ENCODE results near the gene CAMKMT.

CAMKMT gene

GRCh38 chr2:44655401-44655864 is 293.7 kb downstream of the CAMKMT start:
- H3K4me1 ChIP-seq (ENCODE audit: low read length), result peaks cover 13% of the 10 kb centered on the region
- H3K4me3 ChIP-seq (ENCODE audit: low read length), result no peak overlapping the region

GRCh38 chr2:44656460-44656859 is 294.7 kb downstream of the CAMKMT start:
- TF ChIP-seq CTCF (IDR thresholded peaks at IDR 0.05; ENCODE audit: low read length) (no peak), EZH2 (optimal IDR thresholded peaks at IDR 0.05; ENCODE audit: low read depth, low read length) (no peak), EZH2phosphoT487 (IDR thresholded peaks at IDR 0.05; ENCODE audit: low read length) (no peak)

More at GRCh38 chr2:44655401-44655864, 293.7 kb downstream of the CAMKMT start:
- no peaks in the 10 kb centered on the region for H3F3A ChIP-seq (ENCODE audit: insufficient read depth, low read length)
- no peaks in the 10 kb centered on the region for H3K9me2 ChIP-seq (replicated peaks; ENCODE audit: insufficient read depth, low read length)
- H3K36me3 ChIP-seq (replicated peaks; ENCODE audit: insufficient read depth, low read length), result no peaks in the 10 kb centered on the region
- H3K9me3 ChIP-seq (replicated peaks; ENCODE audit: insufficient read depth, low read length), result no peaks in the 10 kb centered on the region
- no peaks in the 10 kb centered on the region for H4K20me1 ChIP-seq (ENCODE audit: insufficient read depth, low read length)
- no peak for DNase-seq
- H3K79me2 ChIP-seq (ENCODE audit: low read length), result no peaks in the 10 kb centered on the region
- no peak overlapping the region for H3K9ac ChIP-seq (ENCODE audit: low read length)
- H3K4me2 ChIP-seq (ENCODE audit: low read depth, low read length), result no peak overlapping the region
- TF ChIP-seq EZH2phosphoT487 (IDR thresholded peaks at IDR 0.05; ENCODE audit: low read length) (no peak), EZH2 (optimal IDR thresholded peaks at IDR 0.05; ENCODE audit: low read depth, low read length) (no peak), CTCF (IDR thresholded peaks at IDR 0.05; ENCODE audit: low read length) (no peak)
- H3K27ac ChIP-seq (ENCODE audit: low read length), result no peak overlapping the region
- no peak overlapping the region for H2AFZ ChIP-seq (ENCODE audit: low read length)
- H3K27me3 ChIP-seq (replicated peaks; ENCODE audit: insufficient read depth, low read length), result no peaks in the 10 kb centered on the region

GRCh38 chr2:44663471-44664073 is 301.8 kb downstream of the CAMKMT start:
- H3K9me2 ChIP-seq (replicated peaks; ENCODE audit: insufficient read depth, low read length), result no peaks in the 10 kb centered on the region
- H3K27ac ChIP-seq (ENCODE audit: low read length), result no peak overlapping the region
- no peaks in the 10 kb centered on the region for H3K27me3 ChIP-seq (replicated peaks; ENCODE audit: insufficient read depth, low read length)
- no peak overlapping the region for H3K4me3 ChIP-seq (ENCODE audit: low read length)
- no peak overlapping the region for H3K9ac ChIP-seq (ENCODE audit: low read length)
- no peaks in the 10 kb centered on the region for H4K20me1 ChIP-seq (ENCODE audit: insufficient read depth, low read length)
- no peak overlapping the region for H3K4me2 ChIP-seq (ENCODE audit: low read depth, low read length)
- no peaks in the 10 kb centered on the region for H3K9me3 ChIP-seq (replicated peaks; ENCODE audit: insufficient read depth, low read length)
- no peak for DNase-seq
- no peaks in the 10 kb centered on the region for H3F3A ChIP-seq (ENCODE audit: insufficient read depth, low read length)
- H3K4me1 ChIP-seq (ENCODE audit: low read length), result no peaks in the 10 kb centered on the region
- TF ChIP-seq CTCF (IDR thresholded peaks at IDR 0.05; ENCODE audit: low read length) (no peak), EZH2 (optimal IDR thresholded peaks at IDR 0.05; ENCODE audit: low read depth, low read length) (no peak), EZH2phosphoT487 (IDR thresholded peaks at IDR 0.05; ENCODE audit: low read length) (no peak)
- no peaks in the 10 kb centered on the region for H3K36me3 ChIP-seq (replicated peaks; ENCODE audit: insufficient read depth, low read length)
- no peaks in the 10 kb centered on the region for H3K79me2 ChIP-seq (ENCODE audit: low read length)
- H2AFZ ChIP-seq (ENCODE audit: low read length), result no peak overlapping the region

More at GRCh38 chr2:44656460-44656859, 294.7 kb downstream of the CAMKMT start:
- Histone ChIP-seq H3K4me3 (ENCODE audit: low read length) (no peak overlapping the region), H3K9ac (ENCODE audit: low read length) (no peak overlapping the region), H3K36me3 (replicated peaks; ENCODE audit: insufficient read depth, low read length) (no peaks in the 10 kb centered on the region), H3K4me1 (ENCODE audit: low read length) (peaks cover 13% of the 10 kb centered on the region), H3F3A (ENCODE audit: insufficient read depth, low read length) (no peaks in the 10 kb centered on the region), H2AFZ (ENCODE audit: low read length) (no peak overlapping the region), H3K79me2 (ENCODE audit: low read length) (no peaks in the 10 kb centered on the region), H4K20me1 (ENCODE audit: insufficient read depth, low read length) (no peaks in the 10 kb centered on the region), H3K27me3 (replicated peaks; ENCODE audit: insufficient read depth, low read length) (no peaks in the 10 kb centered on the region), H3K9me3 (replicated peaks; ENCODE audit: insufficient read depth, low read length) (no peaks in the 10 kb centered on the region), H3K4me2 (ENCODE audit: low read depth, low read length) (no peak overlapping the region), H3K27ac (ENCODE audit: low read length) (no peak overlapping the region), H3K9me2 (replicated peaks; ENCODE audit: insufficient read depth, low read length) (no peaks in the 10 kb centered on the region)
- DNase-seq, result no peak
